B cell (primary cell): ENCODE results near the gene SFTPD. TPM values are rescaled to one million over a fixed set of nuclear protein-coding genes. Genes with fewer than 3 reads are reported as not detected.

Source experiments
- ATAC-seq: fragments of 200-7000 bp; cut with Tn5 transposase; one replicate; pipeline ENCODE4 v1.10.0; 2021; ENCODE audit warnings: low read depth, mild to moderate bottlenecking, moderate number of reproducible peaks, moderate library complexity
- CTCF ChIA-PET: fragments of 350-600 bp; sonication (Branson Sonifier 250); formaldehyde crosslinking; loops from one replicate; lab custom pipeline; 2021; ENCODE audit warnings: antibody characterized with exemption, inconsistent platforms; lab: Charles Lee
- POLR2A ChIA-PET: fragments of 350-600 bp; sonication (Branson Sonifier 250); formaldehyde crosslinking; loops from one replicate; lab custom pipeline; 2021; ENCODE audit warnings: antibody characterized with exemption; lab: Charles Lee
- DNase-seq: peaks from one replicate; pipeline ENCODE4 v3.0.0; 2013
- H2AFZ ChIP-seq: 2 replicates; pipeline ENCODE4 v1.6.1; 2012; ENCODE audit warnings: mild to moderate bottlenecking, low read depth, low read length; ENCODE audit not compliant: insufficient read depth, poor library complexity, severe bottlenecking
- H3K27ac ChIP-seq, 2 donors: 1 replicate in 1 of 2; 2 replicates in 1 of 2; pipeline ENCODE4 v1.5.1; 2012 to 2013; ENCODE audit warnings: low read length in 2 of 2, mild to moderate bottlenecking in 2 of 2, moderate library complexity in 1 of 2
- H3K27me3 ChIP-seq, 4 experiments: fragments of 200-600 bp in 1 of 4; sonication (generic) in 1 of 4; replicated peaks in 1 of 4; 1 replicate in 2 of 4; 2 replicates in 2 of 4; pipeline versions ENCODE4 v1.6.1 to v1.7.0; 2013 to 2016; ENCODE audit warnings: low read length in 3 of 4, mild to moderate bottlenecking in 2 of 4, mixed read lengths in 1 of 4, moderate library complexity in 1 of 4; ENCODE audit not compliant: insufficient read depth in 4 of 4, control insufficient read depth in 3 of 4; ENCODE audit errors: control extremely low read depth in 1 of 4
- H3K36me3 ChIP-seq, 2 experiments: replicated peaks in 1 of 2; 1 replicate in 1 of 2; 2 replicates in 1 of 2; pipeline versions ENCODE4 v1.6.1 to v1.7.1; 2013; ENCODE audit warnings: low read length in 1 of 2; ENCODE audit not compliant: insufficient read depth in 2 of 2, control insufficient read depth in 1 of 2; ENCODE audit errors: control extremely low read depth in 1 of 2, extremely low read depth in 1 of 2
- H3K4me1 ChIP-seq, 2 donors: fragments of 200-600 bp in 1 of 2; sonication (generic) in 1 of 2; 1 replicate in 1 of 2; 2 replicates in 1 of 2; pipeline versions ENCODE4 v1.5.1 to v1.6.1; 2013 to 2017; ENCODE audit warnings: low read length in 2 of 2; ENCODE audit not compliant: control insufficient read depth in 2 of 2, insufficient read depth in 2 of 2
- H3K4me2 ChIP-seq: replicated peaks from 2 replicates; pipeline ENCODE3; 2012; ENCODE audit warnings: mild to moderate bottlenecking, low read depth, low read length; ENCODE audit not compliant: poor library complexity, severe bottlenecking
- H3K4me3 ChIP-seq, 5 experiments: fragments of 200-600 bp in 1 of 5; sonication (generic) in 1 of 5; 1 replicate in 3 of 5; 2 replicates in 2 of 5; pipeline versions ENCODE4 v1.5.1 to v1.7.0; 2011 to 2016; ENCODE audit warnings: low read length in 4 of 5, mild to moderate bottlenecking in 4 of 5, low read depth in 2 of 5, control low read depth in 1 of 5, moderate library complexity in 1 of 5; ENCODE audit not compliant: insufficient read depth in 1 of 5; ENCODE audit errors: control extremely low read depth in 1 of 5, extremely low read depth in 1 of 5
- H3K79me2 ChIP-seq: fragments of 200-600 bp; sonication (generic); one replicate; pipeline ENCODE4 v1.6.0; 2016; ENCODE audit warnings: low read length; ENCODE audit not compliant: control insufficient read depth, insufficient read depth
- H3K9ac ChIP-seq: fragments of 200-600 bp; sonication (generic); 2 replicates; pipeline ENCODE4 v1.6.1; 2017; ENCODE audit warnings: mild to moderate bottlenecking, low read length, moderate library complexity
- H3K9me3 ChIP-seq, 3 donors: one replicate each; pipeline versions ENCODE4 v1.6.1 to v1.7.1; 2013; ENCODE audit warnings: low read length in 2 of 3; ENCODE audit not compliant: control insufficient read depth in 2 of 3, insufficient read depth in 1 of 3; ENCODE audit errors: control extremely low read depth in 1 of 3
- H4K20me1 ChIP-seq: 2 replicates; pipeline ENCODE4 v1.6.0; 2012; ENCODE audit warnings: mild to moderate bottlenecking, low read length; ENCODE audit not compliant: insufficient read depth, control insufficient read depth, poor library complexity, severe bottlenecking
- H3K27ac Mint-ChIP-seq: one replicate; pipeline ENCODE4 v1.8.0; 2021; ENCODE audit warnings: mixed read lengths
- H3K27me3 Mint-ChIP-seq: one replicate; pipeline ENCODE4 v1.8.0; 2021; ENCODE audit warnings: mixed read lengths
- H3K4me1 Mint-ChIP-seq: one replicate; pipeline ENCODE4 v1.8.0; 2021; ENCODE audit warnings: mixed read lengths
- H3K4me3 Mint-ChIP-seq: one replicate; pipeline ENCODE4 v1.8.0; 2021; ENCODE audit warnings: mixed read lengths
- H3K9me3 Mint-ChIP-seq: one replicate; pipeline ENCODE4 v1.8.0; 2022; ENCODE audit warnings: mixed read lengths; ENCODE audit not compliant: insufficient read depth
- CTCF ChIP-seq: fragments of 200-600 bp; IDR thresholded peaks from one replicate; pipeline ENCODE4 v1.8.0; 2022; ENCODE audit warnings: antibody characterized with exemption, mild to moderate bottlenecking
- EZH2 ChIP-seq: IDR thresholded peaks from 2 replicates; pipeline ENCODE4 v1.6.1; 2012; ENCODE audit warnings: borderline replicate concordance, low read depth, mild to moderate bottlenecking, moderate library complexity, low read length; ENCODE audit not compliant: insufficient read depth, poor library complexity, severe bottlenecking
- WGBS: methylation state at CpG from one replicate; pipeline ENCODE4 v1.1.5; 2013; ENCODE audit warnings: missing lambda C conversion rate; ENCODE audit not compliant: insufficient coverage; 5-methylcytosine and 5-hydroxymethylcytosine counted together
- intact Hi-C: fragments of 100-400 bp; cut with micrococcal nuclease; formaldehyde crosslinking; loops from one replicate; pipeline ENCODE4 v1.10.0; 2022
- polyA plus RNA-seq: library from polyadenylated mRNA; depleted of rRNA; stranded (reverse); fragments of >200 nt; gene quantifications from 2 replicates; pipeline ENCODE4 v1.2.3, GENCODE V29; 2012
- total RNA-seq, 2 donors: library from RNA; stranded (reverse); fragments of 120-200 nt in 1 of 2; gene quantifications; 1 replicate in 1 of 2; 2 replicates in 1 of 2; pipeline versions ENCODE4 v1.2.3 to v1.2.4, GENCODE V29; 2013 to 2022

SFTPD gene
- total and polyA plus RNA-seq, 2 donors (not counting 1 experiment from before 2014, with no cell fraction given), result 0.24 to 0.59 TPM

DNA sequence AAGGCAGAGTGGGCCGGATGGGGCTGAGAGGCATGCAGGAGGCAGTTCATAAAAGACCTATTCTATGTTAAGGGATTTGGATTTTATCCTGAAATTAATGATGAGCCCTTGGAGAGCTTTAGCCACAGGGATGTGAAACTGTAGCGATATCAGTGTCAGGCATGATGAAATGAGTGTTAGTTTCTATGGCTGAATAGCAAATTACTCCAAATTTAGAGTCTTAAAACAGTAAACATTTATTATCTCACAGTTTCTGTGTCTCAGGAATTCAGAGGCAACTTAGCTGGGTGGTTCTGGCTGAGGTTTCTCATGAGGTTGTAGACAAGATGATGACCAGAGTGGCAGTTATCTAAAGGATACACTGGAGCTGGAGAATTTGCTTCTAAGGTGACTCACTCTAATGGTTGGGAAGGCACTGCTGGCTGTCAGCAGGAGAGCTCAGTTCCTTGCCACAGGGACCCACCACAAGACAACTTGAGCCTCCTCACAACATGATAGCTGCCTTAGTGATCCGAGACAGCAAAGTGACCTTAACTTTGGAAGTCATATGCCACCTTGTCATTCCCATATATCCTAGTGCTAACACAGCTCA lies 36.7 kb upstream of the SFTPD start:
- no peak for ATAC-seq
- POLR2A ChIA-PET, result no interaction called here
- WGBS, result 73% methylated on average over 2 of the region's 3 CpGs
- H3K4me2 ChIP-seq, result no peak overlapping the region
- intact Hi-C loops, result no loop called here
- no peak for TF ChIP-seq CTCF
- TF ChIP-seq EZH2, result no peak
- H3K27me3 Mint-ChIP-seq, result peaks cover 36% of the 10 kb centered on the region
- H3K79me2 ChIP-seq, result no peaks in the 10 kb centered on the region
- CTCF ChIA-PET, result no interaction called here
- H3K36me3 ChIP-seq, result no peaks in the 10 kb centered on the region
- H3K27ac Mint-ChIP-seq, result no peak overlapping the region
- no peak overlapping the region for H3K4me3 Mint-ChIP-seq
- peaks cover 5% of the 10 kb centered on the region for H3K9me3 Mint-ChIP-seq
- no peak overlapping the region for H3K9ac ChIP-seq
- H4K20me1 ChIP-seq, result no peaks in the 10 kb centered on the region
- no peak overlapping the region for H3K27ac ChIP-seq
- H3K4me3 ChIP-seq, result no peak overlapping the region
- H3K4me1 ChIP-seq, result peaks cover 9 to 10% of the 10 kb centered on the region in 2 donors
- peaks cover 13% of the 10 kb centered on the region for H3K4me1 Mint-ChIP-seq
- DNase-seq, result no peak
- no peak overlapping the region for H2AFZ ChIP-seq
- H3K9me3 ChIP-seq, result peaks cover 0 to 13% (median 12%) of the 10 kb centered on the region in 3 donors
- peaks cover 0 to 31% (median 5%) of the 10 kb centered on the region in 4 experiments for H3K27me3 ChIP-seq

GRCh38 chr10:79984851-79985250 lies 35.9 kb upstream of the SFTPD start:
- Histone ChIP-seq H2AFZ (no peak overlapping the region), H3K9ac (no peak overlapping the region), H3K36me3 (no peaks in the 10 kb centered on the region), H3K27me3 (peaks cover 0 to 38% (median 5%) of the 10 kb centered on the region in 4 experiments), H3K27ac (no peak overlapping the region), H4K20me1 (no peaks in the 10 kb centered on the region), H3K4me3 (no peak overlapping the region), H3K4me1 (peaks cover 9 to 10% of the 10 kb centered on the region in 2 donors), H3K4me2 (no peak overlapping the region), H3K9me3 (peaks cover 0 to 13% (median 7%) of the 10 kb centered on the region in 3 donors), H3K79me2 (no peaks in the 10 kb centered on the region)
- CTCF ChIA-PET, result no interaction called here
- no peak for TF ChIP-seq EZH2
- no peak for TF ChIP-seq CTCF
- Mint-ChIP-seq H3K4me1 (peaks cover 13% of the 10 kb centered on the region), H3K27me3 (peaks cover 43% of the 10 kb centered on the region), H3K9me3 (peaks cover 3% of the 10 kb centered on the region), H3K4me3 (no peak overlapping the region), H3K27ac (no peak overlapping the region)
- 63% methylated on average over 3 of the region's 9 CpGs for WGBS
- ATAC-seq (no peak), DNase-seq (no peak)
- intact Hi-C loops, result no loop called here
- POLR2A ChIA-PET, result no interaction called here
